Measurements from ENCODE around the gene DPH7.
"Not testable (repeated sequence)": the region's sequence is repeated elsewhere in the genome, so short reads cannot be mapped to it uniquely, and the experiment has no call there.

The DPH7 gene

DNA sequence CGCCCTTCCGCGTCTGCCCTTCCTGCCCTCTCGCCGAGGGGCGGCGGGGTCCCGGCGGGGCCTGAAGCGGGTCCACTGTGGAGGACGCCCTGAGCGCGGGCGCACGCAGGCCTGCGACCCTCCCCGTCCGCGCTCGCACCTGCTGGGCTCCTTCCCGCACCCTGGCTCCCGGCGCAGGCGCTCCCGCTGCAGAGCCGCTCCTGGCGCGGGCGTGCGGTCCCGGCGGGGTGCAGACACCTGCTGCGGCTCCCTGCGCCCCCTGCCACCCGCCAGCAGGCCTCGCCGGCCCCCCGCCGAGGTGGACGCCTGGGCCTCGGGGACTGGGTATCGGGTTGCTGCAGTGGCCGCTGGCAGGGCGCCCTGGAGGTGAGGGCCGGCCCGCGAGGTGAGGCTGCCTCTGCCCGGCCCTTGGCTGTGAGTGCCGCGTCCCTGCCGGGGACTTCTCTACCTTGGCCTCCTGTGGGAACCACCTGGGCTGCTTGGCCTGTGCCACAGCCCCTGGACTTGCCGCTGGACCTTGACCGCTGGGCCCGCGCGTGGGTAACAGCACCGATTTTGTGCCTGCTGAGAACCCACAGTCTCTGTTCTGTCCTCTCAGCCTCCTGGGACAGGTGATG lies 27.4 kb upstream of the DPH7 start:
- DNase-seq: no peak

DNA sequence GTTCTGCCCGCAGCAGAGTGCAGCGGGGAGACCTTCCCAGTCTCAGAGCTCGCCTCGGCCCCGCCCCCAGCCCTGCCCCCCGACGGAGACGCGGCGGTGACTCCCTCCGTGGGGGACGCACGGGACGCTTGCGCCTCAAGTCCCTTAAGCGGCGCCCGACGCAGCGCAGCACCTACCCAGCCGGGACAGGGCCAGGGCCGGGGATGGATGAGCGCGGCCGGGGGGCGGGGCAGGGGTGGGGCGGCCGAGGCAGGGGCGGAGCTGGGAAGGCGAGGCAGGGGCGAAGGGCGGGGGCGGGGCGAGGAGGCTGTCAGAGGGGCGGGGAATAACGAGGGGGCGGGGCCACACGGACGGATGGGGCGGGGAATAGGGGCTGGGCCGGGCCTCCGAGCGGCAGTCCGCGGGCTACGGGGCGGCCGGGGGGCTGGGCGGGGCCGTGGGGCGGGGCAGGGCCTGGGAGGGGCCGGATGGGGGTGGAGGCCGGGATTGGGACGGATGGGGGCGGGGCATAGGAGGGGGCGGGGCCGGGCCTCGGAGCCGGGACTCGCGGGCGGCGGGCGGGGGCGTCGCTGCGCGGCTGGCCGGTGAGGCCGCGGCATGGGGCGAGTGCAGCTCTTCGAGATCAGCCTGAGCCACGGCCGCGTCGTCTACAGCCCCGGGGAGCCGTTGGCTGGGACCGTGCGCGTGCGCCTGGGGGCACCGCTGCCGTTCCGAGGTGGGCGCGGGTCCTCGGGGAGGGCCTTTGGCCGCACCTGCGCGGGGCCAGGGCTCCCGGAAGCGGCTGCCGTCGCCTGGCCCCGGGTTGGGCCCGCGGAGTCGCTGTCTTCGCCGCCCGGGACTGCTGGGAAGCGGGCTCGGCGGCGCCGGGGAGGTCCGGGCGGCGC lies 26.6 kb upstream of the DPH7 start, which contains the start of gene ARRDC1:
ARRDC1 (plus strand) TSS at position 566 of the 884 bp plus-strand sequence; CDS start at position 598, 32 bp downstream.
- peak; percentile 93 for DNase-seq

DNA sequence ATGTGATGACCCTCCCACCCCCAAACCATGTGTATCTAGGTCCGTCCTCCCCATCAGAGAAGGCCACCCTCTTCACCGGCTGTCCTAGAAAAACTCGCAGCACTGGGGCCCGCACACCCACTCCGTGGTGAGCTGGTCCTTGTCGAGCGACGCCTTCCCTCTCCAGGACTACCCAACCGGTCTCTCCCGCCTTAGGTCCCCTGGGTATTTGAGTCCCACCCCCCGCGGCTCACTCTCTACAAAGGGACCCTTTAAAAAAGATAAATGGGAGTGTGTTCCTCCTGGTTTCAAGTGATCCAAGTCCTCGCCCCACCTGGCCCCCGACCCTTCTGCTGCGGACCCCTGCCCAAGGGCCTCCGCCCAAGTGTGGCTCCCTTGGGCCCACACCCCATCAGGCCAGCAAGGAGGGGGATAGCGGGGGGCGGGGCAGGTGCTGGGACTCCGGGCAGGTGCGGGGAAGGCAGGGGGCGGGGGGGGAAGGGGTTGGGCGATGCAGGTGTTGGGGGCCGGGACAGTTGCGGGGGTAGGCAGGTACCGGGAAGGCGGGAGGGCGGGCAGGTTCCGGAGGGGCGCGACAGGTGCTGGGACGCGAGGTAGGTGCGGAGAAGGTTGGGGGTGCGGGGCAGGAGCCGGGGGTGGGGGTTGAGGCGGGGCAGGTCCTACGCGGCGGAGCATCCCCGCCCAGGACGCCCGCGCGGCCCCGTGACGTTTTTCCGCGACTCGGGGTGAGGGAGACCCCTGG lies 25.8 kb upstream of the DPH7 start:
- DNase-seq: no peak

DNA sequence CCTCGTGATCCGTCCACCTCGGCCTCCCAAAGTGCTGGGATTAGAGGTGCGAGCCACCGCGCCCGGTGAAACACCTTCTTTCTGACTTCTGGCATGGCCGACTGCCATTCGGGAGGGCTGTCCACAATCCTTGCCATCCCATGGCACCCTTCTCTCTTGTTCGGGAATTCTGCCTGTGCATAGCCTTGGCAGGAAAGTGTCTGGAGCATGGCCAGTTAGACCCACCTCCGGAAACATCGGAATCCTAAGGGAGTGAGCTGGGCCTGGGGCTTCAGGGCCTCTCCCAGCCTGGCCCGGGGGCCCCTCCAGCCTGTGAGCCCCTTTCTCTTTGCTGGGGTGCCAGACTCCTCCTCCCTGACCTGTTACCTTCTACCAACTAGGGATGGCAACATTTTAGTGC lies 25.2 kb upstream of the DPH7 start:
- no peak for DNase-seq

DNA sequence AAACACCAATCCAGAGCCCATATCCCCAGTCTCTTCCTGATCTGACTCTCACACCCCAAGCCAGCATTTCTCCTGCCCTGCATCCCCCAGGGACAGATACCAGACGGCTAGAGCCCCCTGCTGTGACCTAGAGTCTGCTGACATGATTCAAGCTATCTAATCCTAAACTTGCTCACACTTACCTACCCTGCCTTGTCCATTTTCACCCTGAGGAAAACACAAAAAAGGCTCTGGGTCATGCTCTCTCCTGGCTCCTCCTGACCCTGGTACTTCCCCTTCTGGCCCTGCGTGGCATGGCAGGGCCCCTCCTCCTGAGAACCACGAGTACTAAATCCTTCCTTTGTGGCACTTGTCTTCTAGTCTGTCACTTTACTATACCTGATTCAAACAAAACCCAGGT lies 23.9 kb upstream of the DPH7 start:
- DNase-seq: no peak

GRCh38 chr9:137598943-137599342 lies 20.2 kb upstream of the DPH7 start:
- DNase-seq: no peak

- DNase-seq: not testable (repeated sequence)
Measured at GRCh38 chr9:137596577-137596976, 17.9 kb upstream of the DPH7 start.

GRCh38 chr9:137593176-137593575 lies 14.5 kb upstream of the DPH7 start:
- no peak for DNase-seq

GRCh38 chr9:137592767-137593166 lies 14.0 kb upstream of the DPH7 start:
- no peak for DNase-seq

- peak; percentile 90 for DNase-seq
Measured at GRCh38 chr9:137590469-137591383, 12.0 kb upstream of the DPH7 start, which contains the start of gene ZMYND19. Gene ZMYND19, minus strand, starts transcription at chr9:137590512. Its CDS starts 249 bp downstream, at chr9:137590263.

- no peak for DNase-seq
Measured at GRCh38 chr9:137590123-137590468, 11.4 kb upstream of the DPH7 start.

- DNase-seq: no peak
Measured at GRCh38 chr9:137589441-137590122, 10.9 kb upstream of the DPH7 start.

- DNase-seq: no peak
Measured at GRCh38 chr9:137588891-137589290, 10.2 kb upstream of the DPH7 start.

DNA sequence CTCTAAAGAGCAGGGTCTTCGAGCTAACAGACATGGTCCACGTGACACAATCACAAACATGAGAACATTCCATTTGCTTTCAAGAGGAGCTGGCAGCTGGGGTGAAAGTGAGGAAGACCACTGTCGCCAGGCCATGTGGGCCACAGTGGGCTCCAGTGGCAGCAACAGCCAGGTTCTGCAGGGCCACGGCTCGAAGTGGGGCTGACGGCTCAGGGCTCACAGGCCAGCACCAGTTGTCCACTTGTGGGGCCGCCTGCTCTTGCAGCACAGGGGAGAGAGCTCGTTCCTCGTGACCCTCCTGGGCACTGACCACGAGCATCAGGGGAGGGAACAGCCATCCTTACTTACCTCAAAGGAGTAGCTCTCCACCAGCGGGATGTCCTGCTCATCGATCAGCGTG lies 9.6 kb upstream of the DPH7 start:
- DNase-seq: no peak

DNA sequence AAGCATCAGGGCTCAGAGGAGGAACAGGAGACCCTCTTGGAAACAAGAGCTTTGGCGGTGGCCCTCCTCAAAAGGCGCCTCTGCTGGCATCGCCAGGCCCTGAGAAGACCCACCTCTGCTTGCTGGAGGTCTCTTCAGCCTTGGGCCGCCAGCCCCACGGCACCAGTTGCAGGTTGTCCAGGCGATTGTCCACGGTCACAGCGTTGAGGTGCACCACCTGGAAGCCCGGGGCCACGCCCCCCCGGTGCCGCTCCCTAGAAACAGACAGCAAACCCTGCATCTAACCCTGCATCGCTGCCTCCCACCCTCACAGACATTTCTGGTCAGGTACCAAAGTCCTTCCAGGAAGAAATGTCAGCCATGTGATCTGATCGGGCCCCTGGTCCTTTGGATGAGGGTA lies 8.1 kb upstream of the DPH7 start:
- DNase-seq: no peak

- no peak for DNase-seq
Measured at GRCh38 chr9:137583957-137584356, 5.2 kb upstream of the DPH7 start.

DNA sequence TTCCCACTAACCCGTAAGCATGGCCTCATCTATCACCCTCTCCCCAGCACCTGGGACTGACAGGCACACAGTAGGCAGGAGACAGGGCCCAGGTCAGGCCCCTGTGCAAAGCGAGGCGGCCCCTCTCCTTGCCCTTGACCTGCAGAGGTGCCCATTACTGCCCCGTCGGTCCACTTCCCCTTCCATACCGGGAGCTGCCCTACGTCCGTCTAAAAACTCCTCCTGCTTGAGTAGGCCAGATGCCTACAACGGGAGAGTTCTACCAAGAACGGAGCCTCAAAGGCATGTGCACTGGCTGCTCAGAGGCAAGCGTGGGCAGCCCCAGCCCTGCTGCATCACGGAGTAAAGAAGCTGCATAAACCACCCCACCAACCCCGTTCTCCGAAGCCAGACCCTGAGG lies 4.6 kb upstream of the DPH7 start:
- no peak for DNase-seq

- DNase-seq: no peak
Measured at GRCh38 chr9:137582286-137582860, 3.6 kb upstream of the DPH7 start.

DNA sequence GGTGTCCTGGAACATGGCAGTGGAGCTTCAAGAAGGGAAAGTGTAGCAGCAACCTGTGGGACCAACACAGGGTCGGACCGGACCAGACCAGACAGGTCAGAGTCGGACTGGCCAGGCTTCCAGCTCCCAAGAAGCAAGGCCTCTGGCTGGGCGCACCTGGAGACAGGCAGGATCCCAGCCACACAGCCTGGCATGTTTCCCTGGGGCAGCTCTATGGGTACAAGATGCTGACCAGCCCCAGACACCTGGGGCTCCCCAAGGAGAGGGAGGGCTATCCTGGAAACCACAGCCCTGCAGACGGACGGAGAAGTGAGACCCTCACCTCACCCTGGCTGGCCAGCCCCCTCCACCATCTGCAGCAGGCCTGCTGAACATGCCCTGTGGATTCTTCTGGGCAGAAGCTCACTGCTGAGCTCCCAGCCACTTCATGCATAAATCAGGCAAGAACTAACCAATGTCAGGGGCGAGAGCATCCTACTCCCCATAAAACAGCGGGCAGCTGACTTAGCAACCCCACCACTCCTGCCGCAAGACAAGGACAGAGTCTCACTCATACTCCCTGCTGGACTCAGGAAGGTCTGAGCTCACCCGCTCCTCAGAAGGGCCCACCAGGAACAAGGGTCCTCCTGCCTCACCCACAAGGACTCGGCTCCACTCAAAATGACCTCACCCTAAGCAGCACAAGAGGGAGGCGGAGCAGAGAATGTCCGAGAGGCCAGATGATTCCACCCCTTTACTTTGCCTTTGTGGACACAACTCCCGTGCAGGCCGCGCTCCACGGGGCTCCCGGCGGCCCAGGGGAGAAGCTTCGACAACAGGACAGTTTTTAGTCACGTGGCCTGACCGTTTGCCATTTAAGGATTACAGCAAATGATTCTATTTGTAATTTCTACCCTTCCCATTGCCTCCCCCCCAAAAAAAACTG lies 2.9 kb upstream of the DPH7 start:
- DNase-seq: no peak

DNA sequence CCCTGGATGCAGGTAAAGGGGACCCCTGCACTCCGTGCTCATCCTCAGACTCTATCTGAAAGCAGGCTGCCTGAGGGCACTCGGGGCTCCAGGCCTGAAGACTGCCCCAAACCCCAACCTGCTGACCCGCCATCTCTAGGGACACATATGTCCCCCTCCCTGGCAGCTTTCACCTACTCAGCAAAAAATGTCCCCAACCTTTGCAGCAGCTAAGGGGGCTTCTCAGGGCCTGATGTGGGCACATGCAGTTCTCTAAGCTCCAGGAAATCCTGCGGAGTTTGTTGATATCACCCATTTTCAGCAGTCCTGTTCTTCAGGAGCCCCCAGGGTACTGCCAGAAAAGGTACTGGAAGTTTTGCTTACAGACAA lies 2.2 kb upstream of the DPH7 start:
- DNase-seq: no peak
